Suppressor macrophage treated with lipopolysaccharide for 1 hour (primary cell): ENCODE measurements around the gene COX10.
"Not testable (repeated sequence)": the region's sequence is repeated elsewhere in the genome, so short reads cannot be mapped to it uniquely, and the experiment has no call there.

Experiments used
- DNase-seq, 3 donors: peaks; one replicate each; pipeline ENCODE4 v3.0.0-alpha.2; 2020 to 2022

COX10 gene

GRCh38 chr17:14186443-14186842 is 117.1 kb downstream of the COX10 start:
- DNase-seq: not testable (repeated sequence)

- not testable (repeated sequence) for DNase-seq
Observed at GRCh38 chr17:14190774-14191173, 121.5 kb downstream of the COX10 start.

- DNase-seq: not testable (repeated sequence)
Observed at GRCh38 chr17:14191469-14191868, 122.2 kb downstream of the COX10 start.

GRCh38 chr17:14192039-14192438 is 122.7 kb downstream of the COX10 start:
- DNase-seq: not testable (repeated sequence)

GRCh38 chr17:14192636-14193344 is 123.5 kb downstream of the COX10 start:
- not testable (repeated sequence) for DNase-seq

GRCh38 chr17:14196377-14196997 is 127.2 kb downstream of the COX10 start:
- no peak for DNase-seq

- DNase-seq: no peak
Observed at GRCh38 chr17:14197057-14197456, 127.8 kb downstream of the COX10 start.

- DNase-seq: no peak
Observed at GRCh38 chr17:14197586-14197985, 128.3 kb downstream of the COX10 start.

- DNase-seq: no peak
Observed at GRCh38 chr17:14198013-14198412, 128.7 kb downstream of the COX10 start.

- no peak for DNase-seq
Observed at GRCh38 chr17:14198575-14198974, 129.3 kb downstream of the COX10 start.

GRCh38 chr17:14199601-14200000 is 130.3 kb downstream of the COX10 start:
- DNase-seq: no peak

- DNase-seq: no peak
Observed at GRCh38 chr17:14200354-14200753, 131.1 kb downstream of the COX10 start.

- DNase-seq: peak; percentile 38 to 60 (median 45)
Observed at GRCh38 chr17:14201021-14201987, 132.0 kb downstream of the COX10 start.

- peak in 1 of 3 donors; percentile 6 for DNase-seq
Observed at GRCh38 chr17:14201988-14202380, 132.7 kb downstream of the COX10 start.

GRCh38 chr17:14202388-14203166 is 133.3 kb downstream of the COX10 start:
- DNase-seq: no peak

- no peak for DNase-seq
Observed at GRCh38 chr17:14203388-14203787, 134.1 kb downstream of the COX10 start.

GRCh38 chr17:14204084-14204483 is 134.8 kb downstream of the COX10 start:
- DNase-seq: no peak

GRCh38 chr17:14204546-14204945 is 135.2 kb downstream of the COX10 start:
- no peak for DNase-seq

GRCh38 chr17:14205380-14205779 is 136.1 kb downstream of the COX10 start:
- no peak for DNase-seq

- no peak for DNase-seq
Observed at GRCh38 chr17:14205992-14206461, 136.7 kb downstream of the COX10 start.

GRCh38 chr17:14206891-14207290 is 137.6 kb downstream of the COX10 start:
- no peak for DNase-seq

- DNase-seq: no peak
Observed at GRCh38 chr17:14207791-14208190, 138.5 kb downstream of the COX10 start.
